Mucosa of rectum (tissue), 2 donors: Measurements from ENCODE around the gene FAM83D.

Experiments
- H3K27ac ChIP-seq, 2 donors: one replicate each; pipeline ENCODE4 v1.7.0; 2013; ENCODE audit warnings: inconsistent platforms in 2 of 2, low read depth in 2 of 2, low read length in 2 of 2
- H3K27me3 ChIP-seq, 2 donors: one replicate each; pipeline ENCODE4 v1.7.0; 2013; ENCODE audit warnings: low read length in 2 of 2; ENCODE audit not compliant: control insufficient read depth in 2 of 2, insufficient read depth in 2 of 2
- H3K36me3 ChIP-seq, 2 donors: one replicate each; pipeline ENCODE4 v1.7.0; 2013; ENCODE audit warnings: low read length in 2 of 2; ENCODE audit not compliant: control insufficient read depth in 2 of 2, insufficient read depth in 2 of 2
- H3K4me1 ChIP-seq, 2 donors: one replicate each; pipeline ENCODE4 v1.7.0; 2013; ENCODE audit warnings: low read length in 2 of 2, mild to moderate bottlenecking in 1 of 2; ENCODE audit not compliant: control insufficient read depth in 2 of 2, insufficient read depth in 2 of 2
- H3K4me3 ChIP-seq, 2 donors: one replicate each; pipeline ENCODE4 v1.7.0; 2013; ENCODE audit warnings: low read length in 2 of 2
- H3K9ac ChIP-seq, 2 donors: one replicate each; pipeline ENCODE4 v1.7.0; 2013; ENCODE audit warnings: low read length in 2 of 2, low read depth in 1 of 2, mild to moderate bottlenecking in 1 of 2
- H3K9me3 ChIP-seq, 2 donors: one replicate each; pipeline ENCODE4 v1.7.0; 2013; ENCODE audit warnings: low read length in 2 of 2; ENCODE audit not compliant: control insufficient read depth in 2 of 2
- donor health status: healthy.
- donor health status: Normal muscosa, but diverticular disease.

FAM83D gene

DNA sequence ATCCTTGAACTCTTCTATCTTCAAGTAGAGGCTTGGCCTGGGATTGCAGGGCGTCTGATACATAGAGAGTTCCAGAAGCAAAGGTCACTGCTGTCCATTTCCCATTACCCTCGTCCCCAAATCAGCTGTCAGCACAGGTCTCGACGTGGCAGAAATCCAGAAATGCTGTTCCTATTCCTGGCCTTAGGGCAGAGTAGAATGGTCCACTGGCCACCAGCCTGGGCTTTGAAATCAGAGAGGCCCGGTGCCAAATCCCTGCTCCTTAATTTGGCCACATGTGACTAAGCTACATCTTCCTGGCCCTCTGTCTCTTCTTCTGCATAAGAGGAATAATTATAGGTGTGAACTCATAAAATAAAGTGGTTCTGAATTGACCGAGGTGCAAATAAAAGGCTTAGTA is 40.9 kb upstream of the FAM83D start:
- Histone ChIP-seq H3K9me3 (no peaks in the 10 kb centered on the region), H3K27ac (no peak overlapping the region), H3K4me3 (no peak overlapping the region), H3K27me3 (peaks cover 0 to 11% of the 10 kb centered on the region in 2 donors), H3K36me3 (no peaks in the 10 kb centered on the region), H3K4me1 (peaks cover 0 to 2% of the 10 kb centered on the region in 2 donors), H3K9ac (no peak overlapping the region)

DNA sequence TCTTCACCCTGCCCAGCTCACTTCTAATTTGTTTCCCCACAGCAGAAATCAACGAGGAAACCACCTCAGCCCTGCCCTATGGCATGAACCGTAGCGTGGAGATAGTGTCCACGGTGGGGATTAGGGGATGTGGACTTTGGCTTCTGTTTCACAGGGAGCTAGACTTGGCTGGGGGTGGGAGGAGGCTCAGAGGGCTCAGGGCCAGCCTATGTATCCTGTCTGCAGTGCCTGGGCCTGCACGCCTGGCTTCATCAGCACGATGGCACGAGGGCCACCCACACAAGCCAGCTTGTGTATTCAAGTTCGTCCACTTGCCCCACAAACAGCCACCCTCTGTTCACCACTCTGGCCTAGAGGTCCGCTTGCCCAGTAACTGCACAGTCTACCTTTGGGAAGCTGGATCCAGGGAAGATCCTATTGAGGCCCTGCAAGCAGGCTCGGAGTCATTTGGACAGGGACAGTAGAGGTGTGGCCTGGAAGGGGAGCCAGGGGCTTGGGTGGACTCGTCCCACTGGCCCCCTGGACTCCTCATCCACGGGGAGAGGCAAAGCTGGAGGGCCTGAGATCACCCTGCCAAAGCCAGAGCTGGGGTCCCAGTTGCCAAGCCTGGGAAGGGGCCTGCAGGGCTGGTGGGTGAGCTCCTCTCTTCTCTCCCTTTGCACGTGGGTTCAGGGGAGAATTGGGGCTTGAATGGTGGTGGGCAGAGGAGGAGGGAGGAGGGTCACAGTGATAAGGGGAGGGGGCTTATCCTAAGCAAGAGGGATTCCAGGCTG is 38.0 kb upstream of the FAM83D start:
- no peaks in the 10 kb centered on the region for H3K36me3 ChIP-seq
- no peak overlapping the region for H3K27ac ChIP-seq
- peaks cover 0 to 5% of the 10 kb centered on the region in 2 donors for H3K4me1 ChIP-seq
- H3K9me3 ChIP-seq: no peaks in the 10 kb centered on the region
- H3K27me3 ChIP-seq: peaks cover 0 to 5% of the 10 kb centered on the region in 2 donors
- no peak overlapping the region for H3K9ac ChIP-seq
- H3K4me3 ChIP-seq: no peak overlapping the region

DNA sequence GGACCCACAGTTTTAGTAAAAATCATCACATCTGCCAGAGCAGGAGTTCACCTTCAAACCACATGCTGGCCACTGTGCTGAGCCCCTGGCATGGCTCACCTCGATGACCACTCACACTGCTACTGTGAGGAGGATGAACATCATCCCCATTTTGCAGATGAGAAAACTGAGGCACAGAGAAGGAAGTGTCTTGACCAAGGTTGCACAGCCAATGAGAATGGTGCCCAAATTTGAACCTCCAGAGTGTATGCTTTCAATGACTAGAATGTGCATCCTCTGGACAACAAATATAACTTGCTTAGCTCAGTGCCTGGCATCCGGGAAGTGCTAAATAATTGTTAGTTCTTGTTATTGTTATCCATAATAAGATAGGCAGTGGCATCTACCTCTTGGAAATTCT is 37.2 kb upstream of the FAM83D start:
- H3K9me3 ChIP-seq: no peaks in the 10 kb centered on the region
- no peak overlapping the region for H3K4me3 ChIP-seq
- H3K4me1 ChIP-seq: peaks cover 0 to 5% of the 10 kb centered on the region in 2 donors
- peaks cover 0 to 2% of the 10 kb centered on the region in 2 donors for H3K27me3 ChIP-seq
- H3K27ac ChIP-seq: no peak overlapping the region
- H3K36me3 ChIP-seq: no peaks in the 10 kb centered on the region
- H3K9ac ChIP-seq: no peak overlapping the region

DNA sequence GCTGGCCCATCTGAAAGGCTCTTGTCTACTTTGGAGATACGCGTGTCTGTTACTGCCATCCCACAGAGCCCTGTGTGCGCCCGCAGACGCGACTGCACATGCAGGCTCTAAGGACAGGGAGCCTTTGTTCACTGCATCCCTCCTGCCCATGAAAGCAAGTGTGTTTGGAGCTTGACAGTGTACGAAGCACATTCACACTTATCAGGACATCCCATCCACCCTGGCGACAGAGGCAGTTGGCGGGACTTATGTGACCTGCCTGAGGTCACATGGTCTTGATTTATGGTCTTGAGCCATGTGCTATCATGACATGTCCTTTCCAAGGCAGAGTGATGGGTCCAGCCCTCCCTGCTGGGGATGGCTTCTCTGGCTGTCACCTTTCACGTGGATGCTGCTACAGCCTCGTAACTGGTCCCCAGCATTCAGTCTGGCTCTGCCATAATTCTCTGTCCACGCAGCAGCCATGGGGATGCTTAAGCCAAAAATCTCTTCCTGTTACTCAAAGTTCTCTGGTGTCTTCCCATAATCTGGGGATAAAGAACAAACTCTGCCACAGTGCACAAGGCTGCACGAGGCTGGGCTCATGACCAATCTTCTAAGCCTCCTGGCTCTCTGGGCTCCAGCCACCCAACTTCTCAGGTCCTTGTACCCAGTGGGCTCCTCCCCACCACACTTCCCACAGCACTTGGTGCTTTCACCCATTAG is 36.3 kb upstream of the FAM83D start:
- Histone ChIP-seq H3K27me3 (peaks cover 2 to 4% of the 10 kb centered on the region in 2 donors), H3K27ac (no peak overlapping the region), H3K4me3 (no peak overlapping the region), H3K4me1 (peaks cover 3 to 8% of the 10 kb centered on the region in 2 donors), H3K9ac (no peak overlapping the region), H3K9me3 (no peaks in the 10 kb centered on the region), H3K36me3 (no peaks in the 10 kb centered on the region)

DNA sequence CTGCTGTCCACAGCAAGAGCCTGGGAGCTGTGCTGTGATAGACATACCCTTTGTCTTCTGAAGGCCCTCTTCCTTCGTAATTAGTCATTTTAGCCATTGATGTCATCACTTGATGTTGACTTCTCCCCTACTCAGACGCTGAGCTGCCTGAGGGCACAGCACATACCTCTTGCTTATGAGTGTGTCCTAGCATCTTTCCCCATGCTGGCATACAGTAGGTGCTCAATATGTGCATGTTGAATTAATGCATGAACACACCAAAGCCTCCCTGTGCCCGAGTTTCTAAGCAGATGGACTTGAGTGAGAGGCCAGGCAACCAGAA is 35.8 kb upstream of the FAM83D start:
- H3K36me3 ChIP-seq: peaks cover 0 to 2% of the 10 kb centered on the region in 2 donors
- H3K9me3 ChIP-seq: no peaks in the 10 kb centered on the region
- no peak overlapping the region for H3K4me3 ChIP-seq
- peaks cover 2 to 4% of the 10 kb centered on the region in 2 donors for H3K27me3 ChIP-seq
- H3K4me1 ChIP-seq: peaks cover 3 to 8% of the 10 kb centered on the region in 2 donors
- H3K27ac ChIP-seq: no peak overlapping the region
- H3K9ac ChIP-seq: no peak overlapping the region

DNA sequence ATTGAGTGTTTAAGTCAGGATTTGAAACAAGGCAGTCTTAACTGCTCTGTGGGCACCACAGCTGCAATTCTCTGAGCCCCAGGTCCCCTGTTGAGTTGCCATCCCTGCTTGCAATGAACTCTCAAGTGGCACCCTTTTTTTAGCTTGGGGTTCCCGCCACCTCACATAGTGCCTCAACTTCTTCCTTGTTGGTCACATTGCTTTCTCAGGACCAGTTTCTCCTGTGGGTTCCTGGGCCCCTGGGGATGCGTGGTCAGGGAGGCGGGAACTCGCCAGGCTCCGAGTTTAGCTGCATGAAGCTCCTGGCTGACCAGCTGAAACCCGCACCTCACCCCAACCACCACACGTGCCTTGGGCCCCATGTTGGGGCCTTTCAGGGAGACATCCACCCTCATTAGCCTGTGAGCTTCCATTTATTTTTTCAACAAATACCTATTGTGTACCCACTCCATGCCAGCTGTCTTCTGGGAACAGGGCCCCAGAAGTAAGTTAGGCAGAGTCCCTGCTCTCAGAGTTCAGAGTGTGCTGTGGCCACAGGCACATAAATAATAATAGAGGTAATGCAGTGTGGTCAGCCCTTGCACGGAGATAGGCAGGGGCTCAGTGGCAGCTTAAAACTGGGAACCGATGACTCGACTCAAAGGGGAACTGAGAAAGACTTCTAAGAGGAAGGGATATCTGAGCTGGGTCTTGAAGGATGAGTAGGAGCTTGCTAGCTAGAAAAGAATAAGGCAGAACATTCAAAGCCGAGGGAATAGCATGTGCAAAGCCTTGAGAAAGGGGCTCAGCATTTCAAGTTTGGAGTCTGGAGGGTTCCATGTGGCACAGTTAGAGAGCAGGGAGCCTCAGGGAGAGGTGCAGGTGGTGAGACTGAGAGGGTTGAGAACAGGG is 33.9 kb upstream of the FAM83D start:
- Histone ChIP-seq H3K27ac (no peak overlapping the region), H3K4me3 (no peak overlapping the region), H3K4me1 (peaks cover 3 to 8% of the 10 kb centered on the region in 2 donors), H3K9ac (no peak overlapping the region), H3K36me3 (peaks cover 0 to 4% of the 10 kb centered on the region in 2 donors), H3K27me3 (peaks cover 2 to 4% of the 10 kb centered on the region in 2 donors), H3K9me3 (no peaks in the 10 kb centered on the region)

DNA sequence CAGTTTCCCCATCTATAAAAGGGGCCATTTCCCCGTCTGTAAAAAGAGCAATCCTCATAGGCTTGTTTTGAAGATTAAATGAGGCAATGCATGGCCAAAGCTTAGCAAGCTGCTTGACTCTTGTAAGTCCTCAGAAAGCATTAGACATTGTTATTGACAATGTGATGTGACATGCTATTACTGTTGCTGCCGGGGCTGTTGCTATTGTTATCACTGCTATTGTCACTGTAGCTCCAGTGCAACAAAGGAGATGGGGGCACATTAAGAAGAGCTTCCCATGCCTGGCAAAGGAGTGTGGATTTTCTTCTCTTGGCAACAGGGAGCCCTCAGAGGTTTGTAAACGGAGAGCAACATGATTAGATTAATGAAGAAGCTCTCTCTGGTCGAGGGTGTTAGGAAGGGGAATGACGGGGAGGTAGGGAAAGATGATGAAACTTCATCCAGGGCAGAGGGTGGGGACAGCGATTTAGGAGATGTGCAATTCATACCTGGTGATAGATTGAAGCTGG is 33.1 kb upstream of the FAM83D start:
- H3K9me3 ChIP-seq: no peaks in the 10 kb centered on the region
- H3K27ac ChIP-seq: no peak overlapping the region
- H3K4me1 ChIP-seq: peaks cover 3 to 8% of the 10 kb centered on the region in 2 donors
- H3K4me3 ChIP-seq: no peak overlapping the region
- peaks cover 2 to 4% of the 10 kb centered on the region in 2 donors for H3K27me3 ChIP-seq
- peaks cover 0 to 5% of the 10 kb centered on the region in 2 donors for H3K36me3 ChIP-seq
- no peak overlapping the region for H3K9ac ChIP-seq

DNA sequence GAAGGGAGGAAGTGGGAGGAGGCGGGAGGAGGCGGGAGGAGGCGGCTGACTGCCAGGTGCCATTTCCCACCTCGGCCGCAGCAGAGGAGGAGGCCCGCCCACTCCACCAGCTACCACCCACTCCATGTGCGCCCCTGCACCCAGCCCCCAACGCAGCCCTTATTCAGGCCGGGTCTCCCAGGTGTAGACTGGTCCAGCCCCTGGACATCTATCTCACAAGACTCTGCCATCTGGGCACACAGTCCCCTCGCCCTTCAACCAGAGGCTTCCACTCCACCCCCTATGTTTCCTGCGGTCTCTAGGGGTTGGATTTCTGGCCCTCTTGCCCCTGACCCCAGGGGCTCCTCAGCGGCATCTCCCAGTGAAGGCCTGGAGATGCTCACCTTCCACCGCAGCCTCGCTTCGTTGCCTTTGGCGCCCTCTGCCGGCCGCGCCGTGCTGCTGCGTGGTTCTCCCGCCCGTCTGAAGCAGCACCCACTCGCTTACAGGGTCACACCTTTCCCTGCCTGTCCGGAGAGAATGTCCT is 32.6 kb upstream of the FAM83D start:
- Histone ChIP-seq H3K27me3 (peaks cover 2 to 4% of the 10 kb centered on the region in 2 donors), H3K9me3 (no peaks in the 10 kb centered on the region), H3K4me1 (peaks cover 3 to 8% of the 10 kb centered on the region in 2 donors), H3K36me3 (peaks cover 0 to 5% of the 10 kb centered on the region in 2 donors), H3K4me3 (no peak overlapping the region), H3K27ac (no peak overlapping the region), H3K9ac (no peak overlapping the region)

DNA sequence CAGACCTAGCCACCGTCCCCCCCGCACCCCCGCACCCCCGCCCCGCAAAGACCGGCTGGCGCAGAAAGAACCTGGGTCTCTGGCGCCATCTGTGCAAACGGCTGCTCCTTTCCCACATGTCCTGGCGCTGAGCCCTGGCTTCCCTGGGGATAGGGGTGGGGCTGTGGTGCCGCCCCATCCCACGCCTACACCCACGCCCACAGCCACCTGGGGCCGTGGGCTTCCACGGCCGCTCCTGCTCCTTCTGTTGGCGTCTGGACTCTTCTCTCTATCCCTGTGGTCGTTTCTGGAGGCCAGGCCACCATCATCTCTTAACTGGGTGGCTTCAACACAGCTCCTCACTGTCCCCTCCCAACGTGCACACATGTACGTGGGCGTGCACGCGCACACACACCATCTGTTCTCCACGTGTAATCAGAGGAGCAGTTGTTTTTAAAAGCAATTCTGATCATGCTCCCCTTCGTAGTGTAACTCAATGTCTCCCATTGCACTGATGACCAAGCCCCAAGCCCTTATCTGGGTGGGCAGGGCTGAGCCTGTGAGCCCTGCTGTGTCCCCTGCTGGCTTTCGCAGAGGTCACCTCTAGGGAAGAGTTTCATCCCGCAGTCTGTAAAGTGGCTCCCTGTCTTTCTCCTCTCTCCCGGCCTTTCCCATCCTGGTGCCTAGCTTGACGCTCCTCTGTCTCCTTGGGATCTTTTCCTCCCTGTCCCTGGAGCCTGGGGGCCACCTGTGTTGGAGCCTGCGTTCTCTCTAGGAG is 31.9 kb upstream of the FAM83D start:
- peaks cover 4 to 6% of the 10 kb centered on the region in 2 donors for H3K27me3 ChIP-seq
- no peak overlapping the region for H3K9ac ChIP-seq
- H3K9me3 ChIP-seq: no peaks in the 10 kb centered on the region
- H3K36me3 ChIP-seq: peaks cover 0 to 5% of the 10 kb centered on the region in 2 donors
- H3K4me1 ChIP-seq: peaks cover 3 to 8% of the 10 kb centered on the region in 2 donors
- H3K27ac ChIP-seq: no peak overlapping the region
- H3K4me3 ChIP-seq: no peak overlapping the region
